ENCODE measurements around the gene TRIM7.
"Not testable (repeated sequence)": the region's sequence is repeated elsewhere in the genome, so short reads cannot be mapped to it uniquely, and the experiment has no call there.

DNA sequence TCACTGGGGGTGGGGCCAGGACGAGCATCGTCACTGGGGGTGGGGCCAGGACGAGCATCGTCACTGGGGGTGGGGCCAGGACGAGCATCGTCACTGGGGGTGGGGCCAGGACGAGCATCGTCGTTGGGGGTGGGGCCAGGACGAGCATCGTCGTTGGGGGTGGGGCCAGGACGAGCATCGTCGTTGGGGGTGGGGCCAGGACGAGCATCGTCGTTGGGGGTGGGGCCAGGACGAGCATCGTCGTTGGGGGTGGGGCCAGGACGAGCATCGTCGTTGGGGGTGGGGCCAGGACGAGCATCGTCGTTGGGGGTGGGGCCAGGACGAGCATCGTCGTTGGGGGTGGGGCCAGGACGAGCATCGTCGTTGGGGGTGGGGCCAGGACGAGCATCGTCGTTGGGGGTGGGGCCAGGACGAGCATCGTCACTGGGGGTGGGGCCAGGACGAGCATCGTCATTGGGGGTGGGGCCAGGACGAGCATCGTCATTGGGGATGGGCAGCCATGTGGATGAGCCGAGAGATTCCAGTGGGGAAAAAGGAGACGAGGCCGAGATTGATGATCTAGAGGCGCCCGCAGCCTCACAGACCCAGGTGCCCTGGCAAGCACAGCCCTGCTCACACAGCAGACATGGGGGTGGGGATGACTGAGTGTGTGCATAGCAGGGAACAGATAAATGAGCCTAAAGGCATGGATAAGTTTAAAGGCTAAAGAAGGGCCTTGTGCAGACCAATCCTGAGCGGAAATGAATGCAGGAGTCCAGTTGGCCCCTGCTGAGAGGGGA, 44.1 kb downstream of the TRIM7 start:
- not testable (repeated sequence) for TF ChIP-seq EZH2 (IDR thresholded peaks at IDR 0.05; ENCODE audit: insufficient read depth, poor library complexity, severe bottlenecking); EZH2phosphoT487 (IDR thresholded peaks at IDR 0.05; ENCODE audit: insufficient read depth, low read depth)
